Endodermal cell (in vitro differentiated cells): ENCODE data around the gene UNC13C. TPM values are rescaled to one million over a fixed set of nuclear protein-coding genes. Genes with fewer than 3 reads are reported as not detected.

Experiments used
- DNase-seq: peaks from one replicate; pipeline ENCODE4 v3.0.0-alpha.2; 2017
- H3K27ac ChIP-seq: 2 replicates; pipeline ENCODE4 v1.5.1; 2013; ENCODE audit warnings: mild to moderate bottlenecking, low read depth, low read length, moderate library complexity
- H3K27me3 ChIP-seq: 2 replicates; pipeline ENCODE4 v1.6.1; 2013; ENCODE audit warnings: mild to moderate bottlenecking, low read length, moderate library complexity; ENCODE audit not compliant: insufficient read depth, control insufficient read depth, poor library complexity, severe bottlenecking
- H3K36me3 ChIP-seq: 2 replicates; pipeline ENCODE4 v1.7.0; 2013; ENCODE audit warnings: mild to moderate bottlenecking, low read length, moderate library complexity; ENCODE audit not compliant: control insufficient read depth, insufficient read depth
- H3K4me1 ChIP-seq: one replicate; pipeline ENCODE4 v1.7.0; 2013; ENCODE audit warnings: low read length; ENCODE audit not compliant: control insufficient read depth, insufficient read depth
- H3K4me3 ChIP-seq: 2 replicates; pipeline ENCODE4 v1.5.1; 2013; ENCODE audit warnings: mild to moderate bottlenecking, low read length, moderate library complexity
- H3K9ac ChIP-seq: 2 replicates; pipeline ENCODE4 v1.6.1; 2013; ENCODE audit warnings: mild to moderate bottlenecking, low read length, moderate library complexity; ENCODE audit not compliant: poor library complexity, severe bottlenecking; ENCODE audit errors: extremely low read depth
- H3K9me3 ChIP-seq: 2 replicates; pipeline ENCODE4 v1.6.1; 2013; ENCODE audit warnings: mild to moderate bottlenecking, low read length, moderate library complexity; ENCODE audit not compliant: control insufficient read depth
- H3K27ac Mint-ChIP-seq: 2 replicates; pipeline ENCODE4 v1.8.0; 2020; ENCODE audit warnings: mixed read lengths
- H3K27me3 Mint-ChIP-seq: 2 replicates; pipeline ENCODE4 v1.8.0; 2021; ENCODE audit warnings: mild to moderate bottlenecking, mixed read lengths; ENCODE audit not compliant: insufficient read depth
- H3K36me3 Mint-ChIP-seq: 2 replicates; pipeline ENCODE4 v1.8.0; 2020; ENCODE audit warnings: low read depth, mixed read lengths
- H3K4me1 Mint-ChIP-seq: 2 replicates; pipeline ENCODE4 v1.8.0; 2020; ENCODE audit warnings: mixed read lengths
- H3K4me3 Mint-ChIP-seq: 2 replicates; pipeline ENCODE4 v1.8.0; 2020; ENCODE audit warnings: mild to moderate bottlenecking, moderate library complexity, mixed read lengths
- H3K9me3 Mint-ChIP-seq: 2 replicates; pipeline ENCODE4 v1.8.0; 2020; ENCODE audit warnings: mild to moderate bottlenecking, mixed read lengths
- WGBS, 2 experiments: methylation state at CpG; one replicate each; pipeline versions ENCODE4 v1.1.5 to v1.1.7; 2013; ENCODE audit warnings: missing lambda C conversion rate in 2 of 2, mixed read lengths in 1 of 2; ENCODE audit not compliant: insufficient coverage in 1 of 2, insufficient read length in 1 of 2; 5-methylcytosine and 5-hydroxymethylcytosine counted together
- total RNA-seq, 2 donors: library from RNA; stranded (reverse); fragmentation: NEBNext Ultra II Directional in 1 of 2; extraction: Animal tissue kit (Norgen Biotek cat#: 25700) in 1 of 2; gene quantifications; 2 replicates in 1 of 2; 3 replicates in 1 of 2; pipeline ENCODE4 v1.2.1, GENCODE V29; 2021
- TF ChIP-seq, protein P1 (sequence below): fragments of 200-600 bp; sonication (generic); conservative IDR thresholded peaks from 2 replicates; pipeline ENCODE4 v1.5.0; 2021; ENCODE audit warnings: antibody characterized with exemption, mild to moderate bottlenecking

UNC13C gene
- total RNA-seq, 2 donors from 2014 or later: 7.2 to 19.9 TPM

DNA sequence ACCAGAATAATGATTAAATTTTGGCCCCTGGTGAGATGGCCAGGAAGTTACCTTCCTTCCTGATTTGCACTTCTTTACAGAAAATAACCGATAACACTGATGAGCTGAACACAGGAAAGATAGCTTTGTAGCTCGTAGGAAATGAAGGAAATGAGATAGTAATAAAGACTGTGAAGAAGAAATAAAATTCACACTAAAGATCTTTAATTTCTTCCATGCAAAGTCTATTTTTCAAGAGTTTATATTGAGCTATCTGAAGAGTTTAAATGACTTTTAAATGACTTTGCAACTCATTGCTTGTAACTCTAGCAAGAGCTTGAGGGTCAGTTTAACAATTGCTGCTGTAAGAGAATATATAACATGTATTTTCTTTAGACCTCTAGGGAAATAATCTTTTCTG is 543.0 kb downstream of the UNC13C start:
- no peaks in the 10 kb centered on the region for H3K9me3 ChIP-seq
- H3K4me1 Mint-ChIP-seq: peaks cover 29% of the 10 kb centered on the region
- WGBS, 2 experiments: no CpG with 5 or more reads among the region's 2 CpGs
- H3K36me3 Mint-ChIP-seq: no peaks in the 10 kb centered on the region
- no peak overlapping the region for H3K27ac ChIP-seq
- no peak overlapping the region for H3K27ac Mint-ChIP-seq
- no peak overlapping the region for H3K4me3 ChIP-seq
- no peak for DNase-seq
- no peaks in the 10 kb centered on the region for H3K27me3 ChIP-seq
- no peaks in the 10 kb centered on the region for H3K36me3 ChIP-seq
- no peak overlapping the region for H3K4me3 Mint-ChIP-seq
- no peaks in the 10 kb centered on the region for H3K9me3 Mint-ChIP-seq
- no peaks in the 10 kb centered on the region for H3K27me3 Mint-ChIP-seq
- H3K9ac ChIP-seq: no peak overlapping the region
- TF ChIP-seq, protein P1, sequence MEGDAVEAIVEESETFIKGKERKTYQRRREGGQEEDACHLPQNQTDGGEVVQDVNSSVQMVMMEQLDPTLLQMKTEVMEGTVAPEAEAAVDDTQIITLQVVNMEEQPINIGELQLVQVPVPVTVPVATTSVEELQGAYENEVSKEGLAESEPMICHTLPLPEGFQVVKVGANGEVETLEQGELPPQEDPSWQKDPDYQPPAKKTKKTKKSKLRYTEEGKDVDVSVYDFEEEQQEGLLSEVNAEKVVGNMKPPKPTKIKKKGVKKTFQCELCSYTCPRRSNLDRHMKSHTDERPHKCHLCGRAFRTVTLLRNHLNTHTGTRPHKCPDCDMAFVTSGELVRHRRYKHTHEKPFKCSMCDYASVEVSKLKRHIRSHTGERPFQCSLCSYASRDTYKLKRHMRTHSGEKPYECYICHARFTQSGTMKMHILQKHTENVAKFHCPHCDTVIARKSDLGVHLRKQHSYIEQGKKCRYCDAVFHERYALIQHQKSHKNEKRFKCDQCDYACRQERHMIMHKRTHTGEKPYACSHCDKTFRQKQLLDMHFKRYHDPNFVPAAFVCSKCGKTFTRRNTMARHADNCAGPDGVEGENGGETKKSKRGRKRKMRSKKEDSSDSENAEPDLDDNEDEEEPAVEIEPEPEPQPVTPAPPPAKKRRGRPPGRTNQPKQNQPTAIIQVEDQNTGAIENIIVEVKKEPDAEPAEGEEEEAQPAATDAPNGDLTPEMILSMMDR: no peak
- peaks cover 4% of the 10 kb centered on the region for H3K4me1 ChIP-seq

GRCh38 chr15:54528021-54528420 is 549.8 kb downstream of the UNC13C start:
- no peak overlapping the region for H3K27ac Mint-ChIP-seq
- H3K27me3 ChIP-seq: no peaks in the 10 kb centered on the region
- H3K9ac ChIP-seq: no peak overlapping the region
- H3K9me3 Mint-ChIP-seq: no peaks in the 10 kb centered on the region
- no peak for DNase-seq
- WGBS, 2 experiments: 100% methylated on average over 1 of the region's 1 CpG; no CpG with 5 or more reads in 1 of the 2 experiments
- H3K4me3 ChIP-seq: no peak overlapping the region
- H3K27me3 Mint-ChIP-seq: no peaks in the 10 kb centered on the region
- peaks cover 28% of the 10 kb centered on the region for H3K4me1 Mint-ChIP-seq
- H3K36me3 ChIP-seq: no peaks in the 10 kb centered on the region
- no peaks in the 10 kb centered on the region for H3K9me3 ChIP-seq
- H3K4me1 ChIP-seq: peaks cover 4% of the 10 kb centered on the region
- TF ChIP-seq, protein P1: no peak
- H3K36me3 Mint-ChIP-seq: no peaks in the 10 kb centered on the region
- no peak overlapping the region for H3K4me3 Mint-ChIP-seq
- no peak overlapping the region for H3K27ac ChIP-seq

DNA sequence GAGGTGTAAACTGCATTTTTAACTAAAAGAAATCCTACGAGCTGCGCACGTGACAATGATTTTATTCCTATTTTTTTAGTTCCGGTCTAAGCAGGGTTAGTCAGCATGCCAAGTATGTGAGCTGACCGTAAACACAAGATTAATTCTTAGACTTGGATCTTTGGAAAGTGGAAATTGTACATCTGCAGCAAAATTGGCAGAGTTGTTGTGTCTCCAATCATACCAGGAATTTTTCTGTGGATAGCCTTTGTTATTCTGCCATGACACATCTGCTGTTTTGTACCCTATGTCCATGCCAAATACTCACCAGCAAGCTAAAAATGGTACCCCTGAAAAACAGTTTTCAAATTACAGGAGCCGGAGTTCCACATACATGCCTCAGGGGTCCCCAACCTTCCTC is 562.5 kb downstream of the UNC13C start:
- H3K27ac ChIP-seq: no peak overlapping the region

More for the DNA sequence above, 562.5 kb downstream of the UNC13C start:
- H3K4me3 ChIP-seq: no peak overlapping the region
- H3K9ac ChIP-seq: no peak overlapping the region
- TF ChIP-seq, protein P1: no peak
- Mint-ChIP-seq H3K4me1 (no peaks in the 10 kb centered on the region), H3K27ac (no peak overlapping the region), H3K9me3 (peaks cover 40% of the 10 kb centered on the region), H3K36me3 (peaks cover 13% of the 10 kb centered on the region), H3K27me3 (no peaks in the 10 kb centered on the region), H3K4me3 (no peak overlapping the region)
- H3K9me3 ChIP-seq: no peaks in the 10 kb centered on the region
- DNase-seq: no peak
- H3K27me3 ChIP-seq: no peaks in the 10 kb centered on the region
- no peaks in the 10 kb centered on the region for H3K36me3 ChIP-seq
- no peaks in the 10 kb centered on the region for H3K4me1 ChIP-seq
- 80 to 92% methylated on average over 1 to 6 of the region's 6 CpGs for WGBS, 2 experiments
